NCI-H748 treated with DMSO at 0.1 percent for 48 hours (cell line): ENCODE data around the gene SNUPN.

Experiments used
- DNase-seq: peaks from one replicate; lab custom pipeline; 2025; lab: John Stamatoyannopoulos, UW

SNUPN gene

DNA sequence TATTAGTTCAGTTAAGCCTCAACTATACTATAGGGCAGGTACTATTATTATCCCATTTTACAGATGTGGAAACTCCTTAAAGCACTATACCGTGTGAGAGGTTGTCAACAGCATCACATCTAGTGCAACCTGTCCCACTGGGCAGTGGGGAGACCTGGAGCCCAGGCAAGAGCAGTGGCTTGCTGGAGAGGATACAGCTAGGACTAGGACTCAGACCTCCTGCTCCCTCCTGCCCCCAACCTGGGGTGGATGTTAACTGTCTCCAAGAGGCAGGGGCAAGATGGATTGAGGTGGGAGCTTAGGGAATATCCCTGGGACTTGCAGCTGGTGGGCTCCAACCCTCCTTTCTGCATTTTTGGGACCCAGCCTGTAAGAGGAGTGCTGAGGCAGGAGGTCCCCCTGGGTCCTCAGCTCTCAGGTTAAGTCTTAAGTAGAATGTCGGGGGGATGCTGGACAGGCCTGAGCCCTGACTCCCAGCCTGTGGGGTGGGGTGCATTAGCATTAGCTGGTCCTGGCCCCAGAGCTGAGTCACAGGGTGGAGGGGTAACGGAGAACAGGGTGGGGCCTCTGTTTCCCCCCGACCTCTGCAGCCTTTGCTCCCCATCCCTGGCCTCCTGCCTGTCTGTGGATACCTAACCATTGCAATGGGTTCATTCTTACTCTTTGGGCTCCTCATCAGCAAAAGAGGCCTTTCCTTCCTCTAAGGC, 28.8 kb upstream of the SNUPN start:
- DNase-seq = no peak

DNA sequence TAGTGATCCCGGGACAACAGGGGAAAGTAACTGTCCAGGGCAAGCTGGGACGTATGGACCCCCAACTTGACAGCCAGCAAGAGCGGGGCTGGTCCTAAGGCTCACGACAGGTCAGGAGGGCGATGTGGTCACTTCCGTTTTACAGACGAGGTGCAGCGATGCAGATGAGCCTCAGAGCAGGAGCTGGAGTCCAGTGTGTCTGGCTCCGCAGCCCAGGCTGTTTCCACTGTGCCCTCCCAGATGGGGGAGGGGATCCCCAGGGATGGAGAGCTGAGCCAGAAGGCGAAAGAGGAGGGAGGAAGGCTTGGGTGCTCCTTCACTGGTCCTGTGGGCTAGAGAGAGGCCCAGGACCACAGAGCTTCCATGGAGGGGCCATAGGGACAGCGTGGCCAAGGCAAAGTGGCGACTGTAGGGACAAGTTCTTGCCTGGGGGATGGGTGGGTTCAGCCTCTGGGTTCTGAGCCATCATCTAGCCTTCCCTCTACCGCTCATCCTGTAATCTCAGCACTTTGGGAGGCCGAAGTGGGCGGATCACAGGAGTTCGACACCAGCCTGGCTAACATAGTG, 27.9 kb upstream of the SNUPN start:
- DNase-seq = no peak

DNA sequence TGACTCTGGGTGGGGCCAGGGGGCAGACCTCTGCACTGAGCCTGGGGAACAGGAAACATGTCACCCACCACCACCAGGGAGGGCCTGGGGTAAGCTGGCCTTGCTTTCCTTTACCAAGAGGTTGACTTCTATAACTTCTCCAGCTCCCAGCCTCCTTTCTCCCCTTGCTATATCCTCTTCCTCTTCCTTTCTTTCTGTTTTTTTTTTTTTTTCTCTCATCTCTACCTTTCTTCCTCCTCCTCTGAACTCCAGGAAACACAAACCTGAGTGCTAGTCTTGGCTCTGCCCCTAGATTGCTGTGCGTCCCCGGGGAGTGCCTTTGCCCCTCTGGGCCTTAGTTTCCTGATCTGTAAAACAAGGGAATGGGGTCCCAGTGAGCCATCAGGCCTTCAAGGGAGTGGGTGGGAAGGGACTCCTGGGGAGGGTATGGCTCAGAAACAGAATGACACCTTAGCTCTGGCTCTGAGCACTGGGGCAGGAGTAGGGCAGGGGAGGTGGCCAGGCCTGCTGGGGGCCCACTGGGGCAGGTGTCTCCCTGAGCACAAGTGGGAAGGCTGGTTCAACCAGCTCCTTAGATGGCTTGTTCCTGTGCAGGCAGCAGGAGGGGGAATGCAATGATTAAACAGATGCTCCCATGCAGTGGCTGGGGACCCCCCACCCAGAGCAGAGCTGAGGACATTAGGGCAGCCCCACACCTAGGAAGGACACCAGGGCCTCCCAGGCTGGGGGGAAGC, 26.5 kb upstream of the SNUPN start:
- no peak for DNase-seq

DNA sequence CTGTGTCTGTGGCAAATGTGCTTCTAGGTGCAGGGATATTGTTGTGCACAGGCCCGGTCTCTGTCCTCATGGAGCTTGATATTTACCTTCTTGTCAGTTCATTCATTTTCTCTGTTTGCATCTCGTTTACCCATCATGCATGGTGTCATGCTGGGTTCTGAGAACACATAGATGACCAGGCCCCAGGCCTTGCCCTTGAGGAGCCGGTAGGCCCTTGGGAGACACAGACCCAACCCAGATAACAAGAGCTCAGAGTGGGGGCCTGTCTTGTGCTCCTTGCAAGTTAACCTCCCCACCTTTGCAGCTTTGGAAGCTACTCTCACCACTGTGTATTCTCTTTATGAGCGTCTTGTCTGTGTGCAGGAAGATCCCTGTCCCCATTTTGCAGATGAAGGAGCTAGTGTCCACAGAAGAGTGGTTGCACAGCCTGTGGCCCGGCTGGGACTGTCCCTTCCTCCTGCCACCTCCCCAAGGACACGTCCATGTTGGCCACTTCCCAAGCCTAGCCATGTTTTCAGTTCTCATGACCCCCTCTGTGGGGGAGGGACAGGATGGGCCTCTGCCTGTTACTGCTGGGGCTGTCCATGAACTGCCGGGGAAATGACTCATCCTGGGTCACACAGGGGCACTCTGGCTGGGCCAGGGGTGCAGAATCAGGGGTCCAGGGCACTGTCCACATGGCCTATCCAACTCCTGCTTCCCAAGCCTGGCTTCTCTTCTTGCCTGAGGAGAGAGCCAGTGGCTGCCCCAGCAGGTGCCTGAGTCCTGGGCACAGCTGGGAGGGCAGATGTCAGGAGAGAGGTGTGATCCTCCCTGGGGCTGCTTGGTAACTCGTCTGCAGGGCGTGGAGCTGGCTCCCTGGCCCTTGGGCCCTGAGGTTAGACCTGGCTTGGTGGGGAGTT, 25.6 kb upstream of the SNUPN start:
- no peak for DNase-seq

DNA sequence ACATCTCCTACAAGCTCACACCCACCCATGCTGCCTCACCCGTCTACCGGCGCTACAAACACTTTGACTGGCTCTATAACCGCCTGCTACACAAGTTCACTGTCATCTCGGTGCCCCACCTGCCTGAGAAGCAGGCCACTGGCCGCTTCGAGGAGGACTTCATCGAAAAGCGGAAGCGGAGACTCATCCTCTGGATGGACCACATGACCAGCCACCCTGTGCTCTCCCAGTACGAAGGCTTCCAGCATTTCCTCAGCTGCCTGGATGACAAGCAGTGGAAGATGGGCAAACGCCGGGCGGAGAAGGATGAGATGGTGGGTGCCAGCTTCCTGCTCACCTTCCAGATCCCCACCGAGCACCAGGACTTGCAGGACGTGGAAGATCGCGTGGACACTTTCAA, 24.3 kb upstream of the SNUPN start:
- no peak for DNase-seq

DNA sequence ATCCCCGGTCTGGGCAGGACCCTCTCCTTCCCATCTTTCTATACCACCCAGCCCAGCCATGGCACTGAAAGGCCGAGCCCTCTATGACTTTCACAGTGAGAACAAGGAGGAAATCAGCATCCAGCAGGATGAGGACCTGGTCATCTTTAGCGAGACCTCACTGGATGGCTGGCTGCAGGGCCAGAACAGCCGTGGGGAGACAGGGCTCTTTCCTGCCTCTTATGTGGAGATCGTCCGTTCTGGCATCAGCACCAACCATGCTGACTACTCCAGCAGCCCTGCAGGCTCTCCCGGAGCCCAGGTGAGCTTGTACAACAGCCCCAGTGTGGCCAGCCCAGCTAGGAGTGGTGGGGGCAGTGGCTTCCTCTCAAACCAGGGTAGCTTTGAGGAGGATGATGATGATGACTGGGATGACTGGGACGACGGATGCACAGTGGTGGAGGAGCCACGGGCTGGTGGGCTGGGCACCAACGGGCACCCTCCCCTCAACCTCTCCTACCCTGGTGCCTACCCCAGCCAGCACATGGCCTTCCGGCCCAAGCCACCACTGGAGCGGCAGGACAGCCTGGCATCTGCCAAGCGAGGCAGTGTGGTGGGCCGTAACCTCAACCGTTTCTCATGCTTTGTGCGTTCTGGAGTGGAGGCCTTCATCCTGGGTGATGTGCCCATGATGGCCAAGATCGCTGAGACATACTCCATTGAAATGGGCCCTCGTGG, 23.7 kb upstream of the SNUPN start:
- DNase-seq = no peak

DNA sequence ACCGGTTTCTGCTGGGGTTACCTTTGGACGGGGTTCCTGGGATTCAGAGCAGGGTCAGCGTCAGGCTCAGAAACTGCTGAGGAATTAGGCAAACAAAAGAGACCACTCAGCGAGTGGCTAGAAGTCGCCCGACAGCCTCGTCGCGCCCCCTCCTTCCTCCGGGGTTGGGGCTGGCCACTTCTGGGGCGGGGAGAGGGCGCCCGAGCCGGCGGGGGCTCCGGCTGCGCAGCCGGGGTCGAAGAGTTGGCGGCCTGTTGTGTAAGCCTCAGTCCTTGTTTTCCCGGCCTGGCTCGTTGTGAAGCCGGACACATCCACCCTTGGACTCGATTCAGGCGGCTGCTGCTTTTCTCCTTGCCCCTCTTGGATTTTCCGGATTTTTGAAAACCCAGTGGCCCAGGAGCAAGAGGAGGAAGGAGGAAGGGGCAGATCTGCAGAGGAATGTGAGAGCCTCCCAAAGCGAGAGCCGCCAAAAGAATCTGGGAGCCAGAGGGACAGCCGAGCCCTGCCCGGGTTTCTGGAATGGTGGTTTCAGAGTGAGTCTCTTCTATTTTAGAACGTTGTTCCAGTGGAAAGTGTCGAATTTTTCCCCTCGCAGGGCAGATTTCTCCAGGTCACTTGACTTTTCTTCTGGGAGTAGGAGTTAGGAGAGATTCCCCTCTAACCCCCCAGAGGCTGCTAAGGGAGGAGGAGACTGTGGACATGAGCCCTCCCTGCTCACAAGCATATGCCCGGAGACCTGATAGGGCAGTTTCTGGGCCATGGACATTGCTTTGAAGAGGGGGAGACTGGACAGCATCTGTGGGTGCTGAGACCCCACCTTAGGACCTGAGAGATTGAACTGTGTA, 22.9 kb upstream of the SNUPN start:
- no peak for DNase-seq

DNA sequence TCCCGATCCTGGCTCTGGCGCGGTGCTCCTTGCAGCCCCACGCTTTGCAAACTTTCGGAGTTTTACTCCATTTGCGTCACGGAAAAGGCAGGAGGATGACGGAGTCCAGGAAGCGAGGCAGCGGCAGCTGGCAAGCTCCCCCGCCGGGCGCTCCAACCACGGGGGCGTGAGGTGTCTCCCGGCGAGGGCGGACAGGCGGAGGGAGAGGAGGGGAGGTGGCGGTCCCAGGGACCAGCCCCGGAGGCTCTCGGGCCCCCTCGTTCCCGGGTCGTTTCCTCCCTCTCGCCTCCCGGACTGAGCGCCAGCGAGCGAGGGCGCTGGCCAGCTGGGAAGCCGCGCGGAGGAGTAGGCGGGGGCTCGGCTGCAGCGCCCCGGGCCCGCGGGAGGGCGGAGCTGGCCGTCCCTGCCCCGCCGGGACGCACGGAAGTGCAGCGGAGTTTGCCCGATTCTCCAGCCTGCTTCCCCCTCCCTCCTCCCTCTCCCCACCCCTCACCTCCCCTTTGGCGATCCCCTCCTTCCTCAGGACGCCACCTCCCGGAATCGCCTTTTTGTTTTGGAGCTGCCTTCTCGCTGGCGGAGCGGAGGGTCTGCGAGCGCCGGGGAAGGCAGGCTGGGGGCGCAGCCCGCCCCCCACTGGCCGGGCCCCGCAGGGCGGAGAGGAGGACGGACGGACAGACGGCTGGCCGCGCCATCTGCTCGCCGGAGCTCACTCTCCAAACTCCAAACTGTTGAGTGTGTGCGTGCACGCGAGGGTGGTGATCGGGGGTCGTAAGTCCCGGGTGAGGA, 22.0 kb upstream of the SNUPN start, which contains the start of gene SNX33:
SNX33 (plus strand) TSS at position 543 of the 786 bp plus-strand sequence. CDS start 1,191 bp downstream, outside the sequence.
- DNase-seq = no peak

DNA sequence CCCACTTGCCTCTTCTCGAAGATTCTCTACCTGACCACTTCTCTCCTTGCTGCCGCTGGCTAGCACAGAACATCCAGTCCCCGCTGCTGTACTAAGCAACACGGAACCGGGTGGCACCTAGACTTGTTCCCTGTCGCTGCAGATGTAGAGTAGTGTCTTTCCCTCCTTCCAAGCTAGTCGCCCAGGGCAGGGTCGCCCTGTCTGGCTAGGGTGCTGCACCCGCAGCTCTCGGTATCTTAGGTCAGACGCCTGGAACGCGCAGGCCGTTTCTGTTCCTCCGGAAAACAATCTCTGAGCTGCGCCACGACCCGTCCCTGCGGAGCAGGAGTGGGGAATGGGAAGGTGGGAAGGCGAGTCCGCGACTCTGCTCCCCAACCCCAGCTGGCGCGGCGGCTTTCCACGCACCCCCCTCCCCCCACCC, 21.4 kb upstream of the SNUPN start:
- DNase-seq = no peak

DNA sequence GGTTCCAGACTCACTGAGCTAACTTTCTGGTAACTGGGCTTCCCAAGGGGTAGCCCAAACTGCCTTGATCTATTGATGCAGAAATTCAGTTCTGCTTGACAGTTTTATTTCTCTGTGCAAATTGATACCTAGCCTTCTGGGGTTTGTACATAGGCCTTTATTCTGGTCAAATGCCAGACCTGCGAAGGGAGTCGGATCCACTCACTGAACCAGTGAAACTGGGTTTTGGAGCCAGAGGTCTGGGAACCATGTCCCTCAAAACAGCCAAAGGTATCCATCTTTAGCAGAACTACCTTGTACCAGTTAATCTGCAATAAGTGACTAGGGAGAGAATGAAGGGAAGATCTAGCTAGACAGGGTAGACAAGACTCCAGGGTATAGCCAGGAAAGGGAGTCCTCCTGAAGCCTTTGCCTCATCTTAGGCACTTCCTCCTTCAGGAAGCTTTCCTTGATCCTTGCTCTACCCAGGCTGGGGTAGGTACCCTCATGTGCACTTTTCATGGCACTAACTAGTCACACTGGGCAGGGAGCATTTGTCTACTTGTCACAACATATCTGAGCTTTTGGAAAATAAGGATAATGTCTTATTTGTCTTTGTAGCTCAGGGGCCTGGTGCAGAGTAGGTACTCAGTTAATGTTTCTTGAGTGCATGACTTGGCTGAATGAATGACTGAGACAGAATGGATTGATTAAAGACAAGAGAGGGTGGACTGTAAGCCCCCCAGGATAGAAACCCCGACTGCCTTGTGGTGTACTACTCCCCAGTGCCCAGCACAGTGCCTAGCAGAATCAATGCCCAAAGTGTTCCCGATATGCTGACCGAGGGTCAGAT, 20.8 kb upstream of the SNUPN start:
- no peak for DNase-seq

DNA sequence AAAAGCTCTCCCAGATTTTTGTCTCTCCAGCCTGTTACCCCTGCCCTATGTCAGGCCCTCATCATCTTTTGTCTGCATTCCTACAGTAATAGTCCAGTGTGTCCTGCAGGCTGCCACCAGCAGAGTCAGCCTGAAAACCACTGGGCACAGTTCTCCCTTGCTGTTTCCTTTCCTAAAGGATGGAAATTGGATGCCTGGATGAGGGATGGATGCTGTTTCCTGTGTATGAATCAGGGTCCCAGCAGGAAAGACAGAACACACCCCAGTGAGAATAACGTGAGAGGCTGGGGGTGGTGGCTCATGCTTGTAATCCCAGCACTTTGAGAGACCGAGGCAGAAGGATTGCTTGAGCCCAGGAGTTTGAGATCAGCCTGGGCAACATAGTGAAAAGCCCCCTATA, 18.9 kb upstream of the SNUPN start:
- no peak for DNase-seq

DNA sequence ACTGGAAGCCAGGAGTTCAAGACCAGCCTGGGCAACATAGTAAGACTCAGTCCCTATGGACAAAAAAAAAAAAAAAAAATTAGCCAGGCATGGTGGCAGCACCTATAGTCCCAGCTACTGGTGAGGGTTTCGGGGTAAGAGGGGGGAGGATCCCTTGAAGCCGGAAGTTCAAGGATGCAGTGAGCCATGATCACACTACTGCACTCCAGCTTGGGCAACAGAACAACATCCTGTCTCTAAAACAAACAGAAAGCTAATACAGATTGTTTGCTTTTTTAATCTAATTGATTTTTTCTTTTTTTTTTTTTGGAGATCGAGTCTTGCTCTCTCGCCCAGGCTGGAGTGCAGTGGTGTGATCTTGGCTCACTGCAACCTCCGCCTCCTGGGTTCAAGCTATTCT, 16.1 kb upstream of the SNUPN start:
- no peak for DNase-seq

DNA sequence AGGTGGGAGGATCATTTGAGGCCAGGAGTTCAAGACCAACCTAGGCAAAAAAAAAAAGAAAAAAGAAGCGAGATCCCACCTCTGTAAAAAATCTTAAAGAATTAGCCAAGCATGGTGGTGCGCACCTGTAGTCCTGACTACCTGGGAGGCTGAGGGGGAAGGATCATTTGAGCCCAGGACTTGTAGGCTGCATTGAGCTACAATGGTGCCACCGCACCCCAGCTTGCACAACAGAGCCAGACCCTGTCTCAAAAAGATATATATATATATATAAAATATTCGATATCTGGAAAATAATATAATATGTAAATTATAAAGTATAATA, 15.6 kb upstream of the SNUPN start:
- DNase-seq = no peak

DNA sequence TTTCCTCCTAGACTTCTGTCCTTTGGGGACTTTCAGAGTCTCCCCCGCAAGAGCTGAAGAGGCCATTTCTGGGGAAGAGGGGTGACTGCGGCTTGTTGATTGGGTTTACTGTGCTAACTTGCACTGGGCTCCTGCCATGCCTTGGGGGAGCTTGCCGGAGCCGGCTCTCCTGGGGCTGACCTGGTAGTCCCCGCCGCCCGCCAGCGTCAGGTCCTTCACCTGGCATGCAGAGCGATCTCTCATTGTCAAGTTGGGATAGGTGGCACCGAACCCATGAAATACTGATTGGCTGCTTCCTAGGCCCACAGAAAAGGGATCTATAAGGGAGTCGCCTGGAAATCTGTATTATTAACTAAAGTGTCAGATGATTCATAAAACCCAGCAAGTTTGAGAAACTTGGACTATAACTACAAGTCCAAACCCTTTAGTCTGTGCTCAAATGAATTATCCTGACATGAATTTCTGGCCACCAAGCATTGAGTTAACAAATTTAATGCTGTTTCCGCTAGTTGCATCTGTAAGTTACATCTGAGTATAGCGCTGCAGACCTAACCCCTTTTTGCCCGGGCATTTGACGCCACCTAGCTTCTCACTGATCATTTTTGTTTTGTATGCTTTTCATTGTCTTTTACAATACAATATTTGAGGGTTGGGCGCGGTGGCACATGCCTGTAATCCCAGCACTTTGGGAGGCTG, 15.1 kb upstream of the SNUPN start:
- peak; percentile 66 for DNase-seq

DNA sequence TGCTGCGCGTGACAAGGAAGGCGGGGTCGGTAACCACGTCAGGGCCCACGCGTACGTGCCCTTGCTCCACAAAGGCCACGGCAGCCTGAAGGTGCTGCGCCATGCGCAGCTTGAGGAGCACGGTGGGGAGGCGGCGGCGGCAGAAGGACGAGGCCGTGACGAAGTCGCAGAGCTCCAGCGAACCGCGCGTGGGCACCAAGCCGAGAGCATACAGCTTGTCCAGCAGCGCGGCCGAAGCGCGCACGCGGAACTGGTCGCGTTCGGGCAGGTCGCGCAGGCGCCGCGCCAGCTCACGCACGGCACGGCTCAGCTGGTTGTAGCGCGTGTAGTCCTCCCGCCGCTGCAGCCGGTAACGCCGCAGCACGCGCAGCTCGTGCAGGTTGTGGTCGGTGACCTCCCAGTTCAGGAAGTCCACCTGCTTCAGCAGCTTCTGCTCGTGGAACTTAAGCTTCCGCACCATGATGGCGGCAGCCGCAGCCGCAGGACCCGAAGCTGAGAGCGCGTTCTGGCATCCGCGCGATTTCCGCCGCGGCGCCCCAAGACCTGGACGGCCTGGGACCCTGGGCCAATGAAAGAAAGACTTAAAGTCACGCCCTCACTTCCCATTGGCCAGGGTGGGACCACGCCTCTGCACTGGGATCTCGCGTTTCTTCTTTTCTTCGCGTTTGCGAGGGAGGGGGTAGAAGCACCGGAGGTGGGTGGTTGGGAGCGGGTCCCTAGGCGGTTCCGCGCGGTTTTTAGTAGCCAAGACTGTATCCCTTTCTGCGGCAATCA, 14.4 kb upstream of the SNUPN start, which contains the start of gene IMP3:
IMP3 (minus strand) TSS at position 516 of the 774 bp plus-strand sequence; CDS start at position 460, 56 bp downstream.
- DNase-seq = peak; percentile 92

DNA sequence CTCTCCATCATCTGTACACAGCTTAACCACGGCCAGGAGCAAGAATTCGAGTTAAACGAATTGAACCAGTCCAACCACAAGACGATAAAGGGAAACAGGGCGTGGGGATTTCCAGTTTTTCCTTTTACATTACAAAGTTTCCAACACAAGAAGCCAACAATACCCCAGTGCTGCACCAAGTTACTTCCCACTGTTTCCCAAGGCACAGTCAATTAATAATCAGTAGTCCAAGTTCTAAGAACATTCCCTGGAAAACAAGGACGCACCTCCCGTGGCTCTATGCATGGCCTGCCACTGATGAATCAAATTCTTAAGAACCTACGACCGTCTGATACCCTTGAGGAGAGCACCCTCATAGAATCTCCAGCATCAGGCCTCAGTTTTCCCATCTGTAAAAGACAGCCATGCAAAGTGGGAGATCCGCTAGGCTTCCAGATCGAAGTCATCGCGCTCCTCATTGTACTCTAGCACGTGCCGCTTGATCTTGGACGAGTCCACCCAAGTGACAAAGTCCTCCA, 13.7 kb upstream of the SNUPN start:
- DNase-seq = no peak
